ENCODE measurements around the gene NLRP10.

Gene NLRP10

GRCh38 chr11:7971846-7972245 is 6.6 kb upstream of the NLRP10 start:
- no peak for DNase-seq

GRCh38 chr11:7969756-7970646 is 4.8 kb upstream of the NLRP10 start:
- no peak for DNase-seq

GRCh38 chr11:7968686-7969085 is 3.4 kb upstream of the NLRP10 start:
- no peak for DNase-seq

GRCh38 chr11:7967826-7968225 is 2.6 kb upstream of the NLRP10 start:
- no peak for DNase-seq

- DNase-seq: no peak
Measured at GRCh38 chr11:7967097-7967496, 1.9 kb upstream of the NLRP10 start.

- no peak for DNase-seq
Measured at GRCh38 chr11:7964873-7965272, 374 bp downstream of the NLRP10 start.

GRCh38 chr11:7964261-7964660 is 986 bp downstream of the NLRP10 start:
- DNase-seq: no peak

- DNase-seq: no peak
Measured at GRCh38 chr11:7955191-7955590, 10.1 kb downstream of the NLRP10 start.

GRCh38 chr11:7949934-7950333 is 15.3 kb downstream of the NLRP10 start:
- no peak for DNase-seq

GRCh38 chr11:7944123-7944522 is 21.1 kb downstream of the NLRP10 start:
- DNase-seq: no peak

- DNase-seq: no peak
Measured at GRCh38 chr11:7941608-7942007, 23.6 kb downstream of the NLRP10 start, which contains the start of gene OR10A3. Gene OR10A3, minus strand, starts transcription at chr11:7941708. Its CDS starts 2,188 bp downstream, at chr11:7939520.

- no peak for DNase-seq
Measured at GRCh38 chr11:7941146-7941545, 24.1 kb downstream of the NLRP10 start.

- DNase-seq: no peak
Measured at GRCh38 chr11:7936615-7937014, 28.6 kb downstream of the NLRP10 start.

- no peak for DNase-seq
Measured at GRCh38 chr11:7931168-7931567, 34.1 kb downstream of the NLRP10 start, which contains the start of gene OR10A6. Gene OR10A6, minus strand, starts transcription at chr11:7931268. Its CDS starts 2,606 bp downstream, at chr11:7928662.

GRCh38 chr11:7927635-7928034 is 37.6 kb downstream of the NLRP10 start:
- no peak for DNase-seq

GRCh38 chr11:7924536-7924935 is 40.7 kb downstream of the NLRP10 start:
- no peak for DNase-seq

- DNase-seq: no peak
Measured at GRCh38 chr11:7918141-7918540, 47.1 kb downstream of the NLRP10 start.
